H1 (cell line): Measurements from ENCODE around the gene PLCB1. TPM values are rescaled to one million over a fixed set of nuclear protein-coding genes. Genes with fewer than 3 reads are reported as not detected.

ENCODE experiments used
- CTCF ChIA-PET: fragments of 300-600 bp; sonication (Branson Sonifier 250); formaldehyde crosslinking; loops from one replicate; lab custom pipeline; 2021; ENCODE audit not compliant: partially characterized antibody; lab: Charles Lee
- POLR2A ChIA-PET: fragments of 300-600 bp; sonication (Branson Sonifier 250); formaldehyde crosslinking; loops from one replicate; lab custom pipeline; 2021; ENCODE audit warnings: inconsistent platforms; ENCODE audit not compliant: partially characterized antibody; lab: Charles Lee
- DNase-seq, 2 experiments: peaks; one replicate each; pipeline versions ENCODE4 v3.0.0 to v3.0.0-alpha.2; 2010 to 2022; ENCODE audit warnings: low spot score in 2 of 2, low read depth in 1 of 2, mixed read lengths in 1 of 2
- FAIRE-seq: peaks from 2 replicates; lab custom pipeline; 2011; peaks lifted over from hg19 to GRCh38; lab: Jason Lieb, UNC
- H2AFZ ChIP-seq: 2 replicates; pipeline ENCODE4 v1.8.1; 2012; ENCODE audit warnings: low read length, inconsistent platforms
- H2AK5ac ChIP-seq: 2 replicates; pipeline ENCODE4 v1.6.1; 2013; ENCODE audit warnings: low read depth, low read length
- H2BK120ac ChIP-seq: replicated peaks from 2 replicates; pipeline ENCODE3; 2013; ENCODE audit warnings: low read depth, low read length, inconsistent platforms
- H2BK12ac ChIP-seq: 2 replicates; pipeline ENCODE4 v1.6.1; 2013; ENCODE audit warnings: low read depth, low read length
- H2BK15ac ChIP-seq: 2 replicates; pipeline ENCODE4 v1.6.1; 2013; ENCODE audit warnings: low read length
- H2BK20ac ChIP-seq: 2 replicates; pipeline ENCODE4 v1.6.1; 2013; ENCODE audit warnings: low read length
- H2BK5ac ChIP-seq: 2 replicates; pipeline ENCODE4 v1.6.1; 2013; ENCODE audit warnings: low read depth, low read length
- H3K14ac ChIP-seq: 2 replicates; pipeline ENCODE4 v1.6.1; 2013; ENCODE audit warnings: inconsistent platforms; ENCODE audit not compliant: insufficient read length
- H3K18ac ChIP-seq: 2 replicates; pipeline ENCODE4 v1.6.1; 2013; ENCODE audit warnings: low read length; ENCODE audit errors: extremely low read depth
- H3K23ac ChIP-seq: 2 replicates; pipeline ENCODE4 v1.6.1; 2013; ENCODE audit warnings: inconsistent platforms; ENCODE audit not compliant: insufficient read length
- H3K23me2 ChIP-seq: 2 replicates; pipeline ENCODE4 v1.6.1; 2013; ENCODE audit warnings: low read depth, low read length
- H3K27ac ChIP-seq: 2 replicates; pipeline ENCODE4 v1.6.1; 2011; ENCODE audit warnings: low read depth, low read length, inconsistent platforms
- H3K27me3 ChIP-seq, 4 experiments: replicated peaks in 1 of 4; 1 replicate in 1 of 4; 2 replicates in 3 of 4; pipeline versions ENCODE4 v1.6.1 to v1.8.1; 2011 to 2013; ENCODE audit warnings: low read length in 3 of 4, mild to moderate bottlenecking in 3 of 4, inconsistent platforms in 2 of 4, mixed read lengths in 2 of 4, moderate library complexity in 1 of 4; ENCODE audit not compliant: control insufficient read depth in 3 of 4, insufficient read depth in 3 of 4; ENCODE audit errors: extremely low read depth in 1 of 4
- H3K36me3 ChIP-seq, 4 experiments: 2 replicates each; pipeline versions ENCODE4 v1.6.1 to v1.8.1; 2011 to 2013; ENCODE audit warnings: mild to moderate bottlenecking in 4 of 4, low read length in 3 of 4, moderate library complexity in 2 of 4, control low read depth in 1 of 4, inconsistent platforms in 1 of 4; ENCODE audit not compliant: insufficient read depth in 4 of 4, control insufficient read depth in 2 of 4
- H3K4ac ChIP-seq: replicated peaks from 2 replicates; pipeline ENCODE3; 2013; ENCODE audit warnings: low read length, low read depth, mixed read lengths, inconsistent platforms; ENCODE audit not compliant: insufficient read length
- H3K4me1 ChIP-seq, 4 experiments: replicated peaks in 1 of 4; 1 replicate in 1 of 4; 2 replicates in 3 of 4; pipeline versions ENCODE4 v1.6.1 to v1.8.1; 2011 to 2013; ENCODE audit warnings: low read length in 3 of 4, inconsistent platforms in 2 of 4, mixed read lengths in 1 of 4; ENCODE audit not compliant: insufficient read depth in 4 of 4, control insufficient read depth in 3 of 4
- H3K4me2 ChIP-seq, 2 experiments: 2 replicates each; pipeline versions ENCODE4 v1.6.1 to v1.8.1; 2011 to 2013; ENCODE audit warnings: low read depth in 2 of 2, low read length in 2 of 2, control low read depth in 1 of 2, inconsistent platforms in 1 of 2, mild to moderate bottlenecking in 1 of 2; ENCODE audit not compliant: insufficient read depth in 1 of 2
- H3K4me3 ChIP-seq, 4 experiments: fragments of 200-600, 300-600 bp in 1 of 4; sonication (generic), shearing (Covaris generic), sonication (Bioruptor Twin) in 1 of 4; 2 replicates each; pipeline versions ENCODE4 v1.5.1 to v1.8.1; 2011 to 2016; ENCODE audit warnings: low read length in 4 of 4, low read depth in 3 of 4, control low read depth in 2 of 4, inconsistent platforms in 2 of 4, mild to moderate bottlenecking in 2 of 4, mixed read lengths in 1 of 4, moderate library complexity in 1 of 4; ENCODE audit not compliant: insufficient read depth in 2 of 4; ENCODE audit errors: extremely low read depth in 1 of 4
- H3K56ac ChIP-seq: replicated peaks from 2 replicates; pipeline ENCODE3; 2013; ENCODE audit warnings: low read depth, mild to moderate bottlenecking, mixed read lengths, low read length, inconsistent platforms; ENCODE audit not compliant: insufficient read length
- H3K79me1 ChIP-seq: 2 replicates; pipeline ENCODE4 v1.6.1; 2013; ENCODE audit warnings: low read depth, low read length, control low read depth
- H3K79me2 ChIP-seq, 2 experiments: 2 replicates each; pipeline versions ENCODE4 v1.6.1 to v1.8.1; 2012 to 2013; ENCODE audit warnings: low read length in 2 of 2, mild to moderate bottlenecking in 2 of 2, inconsistent platforms in 1 of 2; ENCODE audit not compliant: insufficient read depth in 2 of 2, control insufficient read depth in 1 of 2
- H3K9ac ChIP-seq, 4 experiments: replicated peaks in 1 of 4; 1 replicate in 1 of 4; 2 replicates in 3 of 4; pipeline versions ENCODE4 v1.6.1 to v1.8.1; 2011 to 2013; ENCODE audit warnings: low read depth in 3 of 4, low read length in 3 of 4, control low read depth in 2 of 4, mild to moderate bottlenecking in 2 of 4, moderate library complexity in 2 of 4, inconsistent platforms in 1 of 4; ENCODE audit errors: extremely low read depth in 1 of 4
- H3K9me3 ChIP-seq, 2 experiments: 2 replicates each; pipeline versions ENCODE4 v1.6.1 to v1.8.1; 2012 to 2013; ENCODE audit warnings: mild to moderate bottlenecking in 2 of 2, moderate library complexity in 2 of 2, control low read depth in 1 of 2, inconsistent platforms in 1 of 2, low read depth in 1 of 2, low read length in 1 of 2, mixed read lengths in 1 of 2; ENCODE audit not compliant: insufficient read depth in 2 of 2
- H4K20me1 ChIP-seq, 2 experiments: replicated peaks in 1 of 2; 2 replicates each; pipeline versions ENCODE3 to v1.8.1; 2011 to 2013; ENCODE audit warnings: inconsistent platforms in 2 of 2, low read length in 2 of 2, mild to moderate bottlenecking in 1 of 2; ENCODE audit not compliant: insufficient read depth in 2 of 2, control insufficient read depth in 1 of 2
- H4K5ac ChIP-seq: 2 replicates; pipeline ENCODE4 v1.6.1; 2013; ENCODE audit warnings: low read length, low read depth, mixed read lengths, inconsistent platforms; ENCODE audit not compliant: insufficient read length
- H4K8ac ChIP-seq: 2 replicates; pipeline ENCODE4 v1.8.0; 2013; ENCODE audit warnings: mild to moderate bottlenecking, moderate library complexity, low read length, inconsistent platforms; ENCODE audit not compliant: insufficient read depth; ENCODE audit errors: extremely low read depth
- H4K91ac ChIP-seq: replicated peaks from 2 replicates; pipeline ENCODE3; 2013; ENCODE audit warnings: low read length, mixed read lengths, inconsistent platforms; ENCODE audit not compliant: insufficient read length
- ASH2L ChIP-seq: fragments of 200-600, 300-600 bp; sonication (generic); IDR thresholded peaks from one replicate; pipeline ENCODE4 v1.7.1; 2017; ENCODE audit warnings: low read length
- ATF2 ChIP-seq: IDR thresholded peaks from 2 replicates; pipeline ENCODE4 v1.6.1; 2012; ENCODE audit warnings: low read length, inconsistent platforms
- BCL11A ChIP-seq, 2 experiments: IDR thresholded peaks; one replicate each; pipeline ENCODE4 v1.6.1; 2011; ENCODE audit warnings: low read depth in 2 of 2, low read length in 2 of 2, mild to moderate bottlenecking in 2 of 2
- CEBPB ChIP-seq: IDR thresholded peaks from 2 replicates; pipeline ENCODE4 v1.6.1; 2012; ENCODE audit warnings: low read depth, low read length
- EP300 ChIP-seq, 2 experiments: IDR thresholded peaks; 1 replicate in 1 of 2; 2 replicates in 1 of 2; pipeline ENCODE4 v1.6.1; 2011 to 2012; ENCODE audit warnings: low read depth in 2 of 2, low read length in 2 of 2, mild to moderate bottlenecking in 2 of 2, borderline replicate concordance in 1 of 2, inconsistent platforms in 1 of 2, moderate library complexity in 1 of 2
- GTF2F1 ChIP-seq: IDR thresholded peaks from 2 replicates; pipeline ENCODE4 v1.6.1; 2012; ENCODE audit warnings: low read depth, low read length, improper control_type of control experiment, borderline replicate concordance
- HDAC2 ChIP-seq, 2 experiments: fragments of 300-600 bp in 1 of 2; sonication (generic) in 1 of 2; IDR thresholded peaks; 2 replicates each; pipeline ENCODE4 v1.6.1; 2011 to 2012; ENCODE audit warnings: low read depth in 2 of 2, low read length in 2 of 2, mild to moderate bottlenecking in 2 of 2, moderate library complexity in 2 of 2, borderline replicate concordance in 1 of 2, inconsistent platforms in 1 of 2
- MAX ChIP-seq: IDR thresholded peaks from 2 replicates; pipeline ENCODE4 v1.6.1; 2012; ENCODE audit warnings: inconsistent platforms
- RBBP5 ChIP-seq: IDR thresholded peaks from 2 replicates; pipeline ENCODE4 v1.7.1; 2012; ENCODE audit warnings: low read depth, mild to moderate bottlenecking, inconsistent platforms, low read length, moderate library complexity, borderline replicate concordance
- TBP ChIP-seq: IDR thresholded peaks from 2 replicates; pipeline ENCODE4 v1.6.1; 2011; ENCODE audit warnings: low read depth, low read length, improper control_type of control experiment
- WGBS, 2 experiments: shearing (Covaris generic) in 1 of 2; methylation state at CpG; one replicate each; pipeline versions ENCODE4 v1.1.6 to v1.1.7; 2013 to 2015; ENCODE audit warnings: low lambda C conversion rate in 2 of 2, mixed read lengths in 2 of 2, inconsistent platforms in 1 of 2, low coverage in 1 of 2, missing lambda C conversion rate in 1 of 2; ENCODE audit not compliant: insufficient replicate concordance in 2 of 2, insufficient coverage in 1 of 2, insufficient read length in 1 of 2; ENCODE audit errors: extremely low coverage in 1 of 2, missing lambda C conversion rate in 1 of 2; 5-methylcytosine and 5-hydroxymethylcytosine counted together
- polyA plus RNA-seq, 7 experiments: library from polyadenylated mRNA; depleted of rRNA in 3 of 7; stranded (reverse) in 5 of 7; unstranded in 2 of 7; fragments of >200 nt in 5 of 7; fragments of 200-250 nt in 2 of 7; gene quantifications; 1 replicate in 5 of 7; 2 replicates in 1 of 7; 4 replicates in 1 of 7; pipeline versions ENCODE4 v1.2.1 to v1.2.3, GENCODE V29; 2011 to 2013; ENCODE audit warnings: missing spikeins in 2 of 7, mixed read lengths in 2 of 7
- total RNA-seq: library from RNA; stranded (reverse); fragmentation: NEBNext Ultra II Directional; extraction: Animal tissue kit (Norgen Biotek cat#: 25700); gene quantifications from 2 replicates; pipeline ENCODE4 v1.2.1, GENCODE V29; 2021

Gene PLCB1
- total and polyA plus RNA-seq, 2 of the 8 experiments (the other 6 are each of a cell fraction or from before 2014, with no cell fraction given) = 2.6 to 9.1 TPM

GRCh38 chr20:8318965-8319625 is 187.0 kb downstream of the PLCB1 start:
- Histone ChIP-seq H3K23ac (no peak overlapping the region), H4K8ac (no peak overlapping the region), H2BK5ac (no peak overlapping the region), H4K91ac (no peak overlapping the region), H3K18ac (no peak overlapping the region), H2BK20ac (no peak overlapping the region), H3K9ac (no peak overlapping the region), H2BK120ac (no peak overlapping the region), H3K79me1 (no peaks in the 10 kb centered on the region), H3K56ac (no peak overlapping the region), H3K27me3 (no peaks in the 10 kb centered on the region), H3K9me3 (no peaks in the 10 kb centered on the region), H3K27ac (no peak overlapping the region), H2BK12ac (no peak overlapping the region), H3K79me2 (no peaks in the 10 kb centered on the region), H3K4me3 (no peak overlapping the region), H4K5ac (no peak overlapping the region), H3K36me3 (no peaks in the 10 kb centered on the region), H2AFZ (no peak overlapping the region), H3K14ac (no peak overlapping the region), H3K4me1 (peaks cover 0 to 3% (median 0%) of the 10 kb centered on the region in 4 experiments; a peak in 2 of 7 replicates), H2AK5ac (no peak overlapping the region), H3K23me2 (no peaks in the 10 kb centered on the region), H3K4ac (no peak overlapping the region), H3K4me2 (no peak overlapping the region), H2BK15ac (no peak overlapping the region), H4K20me1 (no peaks in the 10 kb centered on the region)
- FAIRE-seq (no peak), DNase-seq (no peak)
- 91% methylated on average over 3 of the region's 3 CpGs; no CpG with 5 or more reads in 1 of the 2 experiments for WGBS, 2 experiments
- POLR2A ChIA-PET = no interaction called here
- CTCF ChIA-PET = interaction anchor here (0.9 to 1.2 kb wide), 2 partner anchors 185 to 273 kb away, joined by 3 read pairs; no protein-coding TSS in a partner anchor
- TF ChIP-seq EP300 (IDR thresholded peaks at IDR 0.05; ENCODE audit: borderline replicate concordance in 1 of 2, low read depth in 2 of 2, low read length in 2 of 2) (no peak), MAX (no peak), RBBP5 (no peak), BCL11A (IDR thresholded peaks at IDR 0.05; ENCODE audit: low read depth in 2 of 2, low read length in 2 of 2) (no peak), GTF2F1 (no peak), ASH2L (no peak), ATF2 (no peak), HDAC2 (IDR thresholded peaks at IDR 0.05; ENCODE audit: borderline replicate concordance in 1 of 2, low read depth in 2 of 2, low read length in 2 of 2) (no peak), TBP (no peak), CEBPB (no peak)
